ENCODE results near the gene BIRC6. TPM values are rescaled to one million over a fixed set of nuclear protein-coding genes. Genes with fewer than 3 reads are reported as not detected.
"Not testable (repeated sequence)": the region's sequence is repeated elsewhere in the genome, so short reads cannot be mapped to it uniquely, and the experiment has no call there.

Gene BIRC6
- total RNA-seq, 1 donor = 298 TPM

DNA sequence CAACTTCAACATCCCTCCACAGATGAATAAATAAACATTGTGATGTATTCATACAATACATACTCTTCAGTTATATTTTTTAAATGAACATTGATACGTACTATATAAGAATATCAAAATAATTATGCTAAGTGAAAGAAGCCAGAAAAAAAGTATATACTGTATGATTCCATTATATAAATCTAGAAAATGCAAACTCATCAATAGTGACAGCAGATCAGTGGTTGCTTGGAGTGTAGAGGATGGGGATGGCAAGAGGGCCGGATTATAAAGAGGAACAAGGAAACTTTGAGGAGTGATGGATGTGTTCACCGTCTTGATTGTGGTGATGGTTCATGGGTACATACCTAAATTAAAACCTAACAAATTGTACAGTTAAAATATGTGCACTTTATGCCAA lies 268.0 kb downstream of the BIRC6 start:
- no peaks in the 10 kb centered on the region for H3K27me3 ChIP-seq (ENCODE audit: insufficient read depth, low read length)
- no peak overlapping the region for H3K4me3 ChIP-seq (ENCODE audit: low read length)
- H3K4me1 ChIP-seq (ENCODE audit: insufficient read depth, low read length) = peaks cover 14% of the 10 kb centered on the region
- H3K9me3 ChIP-seq (ENCODE audit: low read depth, low read length) = no peaks in the 10 kb centered on the region

DNA sequence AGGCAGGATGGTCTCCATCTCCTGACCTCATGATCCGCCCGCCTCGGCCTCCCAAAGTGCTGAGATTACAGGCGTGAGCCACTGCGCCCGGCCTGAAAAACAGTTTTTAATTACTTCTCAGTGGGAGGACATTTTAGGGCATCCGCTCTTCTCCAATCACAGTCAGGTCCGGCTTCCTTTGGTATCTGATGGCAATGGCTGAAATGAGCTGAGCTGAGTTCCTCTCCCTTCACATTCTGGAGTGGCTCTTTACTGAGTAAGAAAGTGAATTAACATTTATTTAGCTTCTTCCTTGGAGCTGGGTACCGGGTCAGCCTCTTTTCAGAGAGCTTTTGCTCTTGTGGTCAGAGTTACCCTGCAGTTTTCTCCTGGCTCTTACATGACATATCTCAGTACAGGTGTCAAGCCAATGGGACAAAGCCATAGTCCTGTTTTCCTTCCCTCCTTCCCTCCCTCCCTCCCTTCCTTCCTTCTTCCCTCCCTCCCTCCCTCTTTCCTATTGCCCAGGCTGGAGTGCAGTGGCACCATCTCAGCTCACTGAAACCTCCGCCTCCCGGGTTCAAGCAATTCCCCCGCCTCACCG lies 269.9 kb downstream of the BIRC6 start:
- Histone ChIP-seq H3K27me3 (ENCODE audit: insufficient read depth, low read length) (no peaks in the 10 kb centered on the region), H3K4me3 (ENCODE audit: low read length) (no peak overlapping the region), H3K9me3 (ENCODE audit: low read depth, low read length) (no peaks in the 10 kb centered on the region), H3K4me1 (ENCODE audit: insufficient read depth, low read length) (peaks cover 15% of the 10 kb centered on the region)

DNA sequence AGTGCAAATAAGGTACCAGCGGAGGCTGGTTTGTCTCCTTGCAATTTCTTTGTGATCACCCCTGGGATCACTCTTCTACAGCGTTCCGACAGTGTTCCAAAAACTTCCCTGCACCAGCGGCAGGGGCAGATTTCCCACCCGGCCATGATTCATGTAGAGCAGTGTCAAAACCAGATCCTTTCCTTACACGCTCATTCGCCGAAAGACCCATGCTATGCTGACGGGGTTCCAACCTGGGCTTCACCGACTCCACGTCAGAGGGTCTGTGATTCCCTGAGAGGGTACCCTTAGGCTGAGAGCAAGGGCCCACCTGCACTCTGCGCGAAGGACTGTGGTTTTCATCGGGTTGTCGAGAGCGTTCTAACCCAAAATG lies 270.6 kb downstream of the BIRC6 start:
- H3K4me1 ChIP-seq (ENCODE audit: insufficient read depth, low read length) = peaks cover 15% of the 10 kb centered on the region
- H3K9me3 ChIP-seq (ENCODE audit: low read depth, low read length) = no peaks in the 10 kb centered on the region
- no peaks in the 10 kb centered on the region for H3K27me3 ChIP-seq (ENCODE audit: insufficient read depth, low read length)
- peak overlapping the region; percentile 75 for H3K4me3 ChIP-seq (ENCODE audit: low read length)

DNA sequence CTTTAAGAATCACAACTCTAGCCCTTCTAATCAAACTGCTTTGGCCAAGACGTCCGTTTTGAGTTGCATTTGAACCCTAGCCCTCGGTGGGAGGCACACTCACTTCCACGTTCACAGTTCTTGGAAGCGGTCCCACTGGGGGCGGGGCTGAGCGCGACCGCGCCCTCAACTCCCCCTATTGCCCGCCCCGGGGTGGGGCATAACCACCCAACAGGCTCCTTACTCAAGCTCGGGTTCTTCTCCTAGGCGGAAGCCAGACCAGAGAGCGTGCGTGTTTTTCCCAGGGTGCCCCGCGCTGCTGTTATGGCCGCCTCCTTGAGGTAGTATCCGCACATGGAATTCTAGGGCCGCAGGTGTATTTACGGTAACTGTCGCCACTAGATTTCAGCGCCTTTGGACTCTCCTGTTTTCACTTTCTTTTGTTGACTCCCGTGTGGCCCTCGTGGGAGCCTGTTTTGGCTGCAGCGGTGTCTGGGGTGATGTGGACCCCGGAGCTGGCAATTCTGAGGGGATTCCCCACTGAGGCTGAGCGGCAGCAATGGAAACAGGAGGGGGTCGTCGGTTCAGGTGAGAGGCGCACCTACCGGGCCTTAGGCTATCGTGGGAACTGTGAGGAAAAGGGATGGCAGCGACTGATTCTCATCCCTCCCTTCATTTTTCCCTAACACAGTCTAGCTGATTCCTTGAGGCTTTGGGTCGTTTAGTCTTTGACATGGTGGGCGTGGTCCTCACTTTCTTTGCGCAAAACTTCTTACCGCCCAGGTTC lies 271.2 kb downstream of the BIRC6 start, which contains the start of gene TTC27:
Gene TTC27, plus strand, starts transcription at position 237 of the 766 bp plus-strand sequence. Its CDS starts 243 bp downstream, at position 480.
- Histone ChIP-seq H3K9me3 (ENCODE audit: low read depth, low read length) (no peaks in the 10 kb centered on the region), H3K4me1 (ENCODE audit: insufficient read depth, low read length) (peaks cover 15% of the 10 kb centered on the region), H3K4me3 (ENCODE audit: low read length) (peak within 1 kb of the TSS; percentile 75), H3K27me3 (ENCODE audit: insufficient read depth, low read length) (no peaks in the 10 kb centered on the region)

DNA sequence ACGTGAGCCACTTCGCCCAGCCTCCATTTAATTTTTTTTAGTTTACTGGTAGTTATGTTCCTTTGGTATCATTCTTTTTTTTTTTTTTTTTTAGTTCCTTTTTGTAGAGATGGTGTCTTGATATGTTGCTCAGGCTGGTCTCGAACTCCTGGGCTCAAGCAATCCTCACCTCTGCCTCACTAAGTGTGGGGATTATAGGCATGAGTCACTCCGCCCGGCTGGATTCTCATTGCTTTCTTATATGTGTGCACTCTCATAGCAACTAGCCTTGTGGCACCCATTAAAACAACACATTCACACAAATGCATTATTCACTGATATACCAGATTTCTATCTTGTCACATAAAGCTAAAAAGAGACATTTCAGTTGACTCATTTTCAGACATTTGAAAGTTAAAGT lies 275.3 kb downstream of the BIRC6 start:
- Histone ChIP-seq H3K27me3 (ENCODE audit: insufficient read depth, low read length) (no peaks in the 10 kb centered on the region), H3K4me1 (ENCODE audit: insufficient read depth, low read length) (peaks cover 14% of the 10 kb centered on the region), H3K4me3 (ENCODE audit: low read length) (no peak overlapping the region), H3K9me3 (ENCODE audit: low read depth, low read length) (no peaks in the 10 kb centered on the region)

DNA sequence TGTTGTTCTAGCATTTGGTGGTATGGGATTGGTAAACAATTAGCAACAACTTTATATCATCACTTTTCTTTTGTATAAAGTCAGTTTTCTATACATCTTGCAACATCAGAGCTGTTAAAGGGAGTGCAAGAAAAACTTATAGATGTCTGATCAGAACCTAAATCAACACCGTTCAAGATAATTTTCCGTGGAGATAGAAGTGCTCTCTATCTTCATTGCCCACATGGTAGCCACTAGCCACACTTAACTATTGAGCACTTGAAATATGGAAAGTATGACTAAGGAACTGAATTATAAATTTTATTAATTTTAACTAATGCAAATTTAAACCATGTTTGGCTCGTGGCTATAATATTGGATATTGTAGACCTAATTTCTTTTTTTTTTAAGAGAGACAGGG lies 276.2 kb downstream of the BIRC6 start:
- H3K9me3 ChIP-seq (ENCODE audit: low read depth, low read length) = no peaks in the 10 kb centered on the region
- peaks cover 9% of the 10 kb centered on the region for H3K4me1 ChIP-seq (ENCODE audit: insufficient read depth, low read length)
- no peak overlapping the region for H3K4me3 ChIP-seq (ENCODE audit: low read length)
- H3K27me3 ChIP-seq (ENCODE audit: insufficient read depth, low read length) = no peaks in the 10 kb centered on the region

DNA sequence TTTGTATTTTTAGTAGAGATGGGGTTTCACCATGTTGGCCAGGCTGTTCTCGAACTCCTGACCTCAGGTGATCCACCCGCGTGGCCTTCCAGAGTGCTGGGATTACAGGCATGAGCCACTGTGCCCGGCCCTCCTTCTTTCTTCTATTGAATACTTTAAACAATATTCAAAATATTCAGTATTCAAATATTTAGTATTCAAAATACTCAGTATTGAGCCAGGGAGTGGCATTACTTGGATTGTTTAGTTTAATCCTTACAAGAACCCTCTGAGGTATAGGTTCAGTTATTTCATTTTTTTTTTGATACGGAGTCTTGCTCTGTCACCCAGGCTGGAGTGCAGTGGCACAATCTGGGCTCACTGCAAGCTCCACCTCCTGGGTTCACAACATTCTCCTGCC lies 281.7 kb downstream of the BIRC6 start:
- H3K27me3 ChIP-seq (ENCODE audit: insufficient read depth, low read length); H3K4me3 ChIP-seq (ENCODE audit: low read length); H3K4me1 ChIP-seq (ENCODE audit: insufficient read depth, low read length); H3K9me3 ChIP-seq (ENCODE audit: low read depth, low read length): not testable (repeated sequence)

DNA sequence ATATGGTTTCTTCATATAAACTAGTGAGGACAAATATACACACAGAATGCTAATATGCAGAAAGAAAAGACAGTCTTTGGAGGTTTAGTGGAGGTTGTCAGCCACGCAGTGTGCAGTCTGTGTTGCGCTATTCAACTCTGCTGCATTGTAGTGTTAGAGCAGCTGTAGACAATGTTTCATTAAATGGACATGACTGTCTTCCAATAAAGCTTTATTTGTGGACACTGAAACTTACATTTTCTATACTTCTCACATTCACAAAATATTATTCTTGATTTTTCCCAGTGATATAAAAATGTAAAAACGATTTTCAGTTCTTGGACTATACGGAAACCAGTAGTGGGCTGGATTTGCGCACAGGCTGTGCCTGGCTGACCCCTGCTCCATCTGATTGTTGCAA lies 284.4 kb downstream of the BIRC6 start:
- H3K9me3 ChIP-seq (ENCODE audit: low read depth, low read length) = no peaks in the 10 kb centered on the region
- H3K4me3 ChIP-seq (ENCODE audit: low read length) = no peak overlapping the region
- H3K4me1 ChIP-seq (ENCODE audit: insufficient read depth, low read length) = no peaks in the 10 kb centered on the region
- no peaks in the 10 kb centered on the region for H3K27me3 ChIP-seq (ENCODE audit: insufficient read depth, low read length)

DNA sequence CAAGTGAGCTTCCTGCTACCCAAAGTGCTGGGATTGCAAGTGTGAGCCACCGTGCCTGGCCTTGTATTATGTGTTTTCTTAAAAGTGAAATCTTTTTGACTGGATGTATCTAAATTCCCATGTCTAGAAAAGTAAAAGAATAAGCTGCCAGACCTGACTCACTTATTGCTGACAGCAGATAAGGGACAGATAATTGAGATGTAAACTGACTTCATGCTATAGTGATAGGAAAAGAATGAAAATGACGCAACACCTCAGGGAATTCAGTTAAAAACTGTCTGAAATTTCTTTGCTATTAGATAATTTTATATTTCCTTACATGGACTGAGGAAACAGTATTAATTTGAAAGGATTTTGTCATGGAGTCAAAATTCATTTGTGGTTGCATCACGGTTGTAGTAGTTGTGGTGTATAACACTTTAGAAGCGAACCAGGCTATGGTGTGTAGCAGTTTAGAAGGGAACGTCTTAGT lies 290.4 kb downstream of the BIRC6 start:
- Histone ChIP-seq H3K4me1 (ENCODE audit: insufficient read depth, low read length) (no peaks in the 10 kb centered on the region), H3K27me3 (ENCODE audit: insufficient read depth, low read length) (no peaks in the 10 kb centered on the region), H3K4me3 (ENCODE audit: low read length) (no peak overlapping the region), H3K9me3 (ENCODE audit: low read depth, low read length) (no peaks in the 10 kb centered on the region)

DNA sequence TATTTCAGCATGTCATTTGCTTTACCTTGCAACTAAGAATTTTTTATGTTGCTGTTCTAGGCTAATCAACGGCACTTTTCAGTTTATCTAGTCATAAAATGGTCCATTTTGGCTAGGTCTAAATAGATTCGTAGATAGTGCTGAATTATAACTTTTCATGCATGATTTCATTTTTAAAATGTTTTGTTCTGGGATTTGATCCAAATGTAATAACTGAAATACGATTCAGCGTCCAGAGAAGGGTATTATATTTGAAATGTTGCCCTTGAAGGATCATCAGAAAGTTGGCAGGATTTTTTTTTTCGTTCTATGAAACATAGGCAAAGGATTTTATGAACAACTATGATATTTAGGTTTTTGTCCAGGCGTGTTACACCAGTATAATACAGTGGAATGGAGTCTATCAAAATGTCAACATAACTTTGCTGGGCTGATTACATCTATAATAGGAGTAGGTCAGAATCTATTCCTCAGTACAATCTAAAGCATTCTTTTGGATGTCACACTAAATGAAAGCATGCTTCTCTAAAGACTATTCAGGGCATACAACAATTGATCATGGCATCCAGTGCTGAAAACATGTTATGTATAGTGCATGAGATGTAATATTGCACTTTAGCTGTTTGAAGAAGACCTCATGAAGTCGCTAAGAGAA lies 295.9 kb downstream of the BIRC6 start:
- Histone ChIP-seq H3K4me3 (ENCODE audit: low read length) (no peak overlapping the region), H3K27me3 (ENCODE audit: insufficient read depth, low read length) (no peaks in the 10 kb centered on the region), H3K4me1 (ENCODE audit: insufficient read depth, low read length) (no peaks in the 10 kb centered on the region), H3K9me3 (ENCODE audit: low read depth, low read length) (no peaks in the 10 kb centered on the region)

DNA sequence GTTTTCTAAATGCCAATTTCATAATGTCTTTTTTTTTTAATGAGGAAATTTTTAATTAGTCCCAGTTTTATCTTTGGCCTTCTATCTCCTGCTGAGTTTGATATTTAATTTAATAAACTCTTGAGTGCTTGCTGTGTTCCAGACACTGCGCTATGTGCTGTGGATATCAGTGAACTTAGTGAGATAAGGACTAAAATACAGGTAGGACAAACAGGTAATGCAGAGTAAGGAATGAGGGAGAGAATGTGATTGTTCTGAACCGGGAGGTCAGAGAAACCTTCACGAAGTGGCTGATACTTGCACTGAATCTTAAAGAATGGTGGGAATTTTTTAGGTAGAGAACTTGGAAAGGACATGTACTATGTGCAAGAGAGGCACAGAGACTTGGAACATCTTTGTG lies 299.2 kb downstream of the BIRC6 start:
- Histone ChIP-seq H3K27me3 (ENCODE audit: insufficient read depth, low read length) (no peaks in the 10 kb centered on the region), H3K9me3 (ENCODE audit: low read depth, low read length) (no peaks in the 10 kb centered on the region), H3K4me3 (ENCODE audit: low read length) (no peak overlapping the region), H3K4me1 (ENCODE audit: insufficient read depth, low read length) (no peaks in the 10 kb centered on the region)

DNA sequence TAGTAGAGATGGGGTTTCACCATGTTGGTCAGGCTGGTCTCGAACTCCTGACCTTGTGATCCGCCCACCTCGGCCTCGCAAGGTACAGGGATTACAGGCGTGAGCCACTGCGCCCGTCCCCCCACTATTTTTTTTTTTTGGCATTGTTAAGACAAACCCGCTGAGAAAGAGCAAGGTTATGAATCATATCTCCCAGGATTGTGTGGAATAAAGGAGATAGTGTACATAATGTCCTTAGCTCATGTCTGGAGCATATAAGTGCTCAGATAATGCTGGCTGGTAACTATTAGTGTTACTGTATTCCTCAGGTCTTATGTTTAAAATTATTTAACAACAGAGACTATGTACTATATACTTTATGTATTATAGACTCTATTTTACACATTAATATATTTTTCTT lies 307.0 kb downstream of the BIRC6 start:
- Histone ChIP-seq H3K4me1 (ENCODE audit: insufficient read depth, low read length) (no peaks in the 10 kb centered on the region), H3K4me3 (ENCODE audit: low read length) (no peak overlapping the region), H3K27me3 (ENCODE audit: insufficient read depth, low read length) (no peaks in the 10 kb centered on the region), H3K9me3 (ENCODE audit: low read depth, low read length) (no peaks in the 10 kb centered on the region)

DNA sequence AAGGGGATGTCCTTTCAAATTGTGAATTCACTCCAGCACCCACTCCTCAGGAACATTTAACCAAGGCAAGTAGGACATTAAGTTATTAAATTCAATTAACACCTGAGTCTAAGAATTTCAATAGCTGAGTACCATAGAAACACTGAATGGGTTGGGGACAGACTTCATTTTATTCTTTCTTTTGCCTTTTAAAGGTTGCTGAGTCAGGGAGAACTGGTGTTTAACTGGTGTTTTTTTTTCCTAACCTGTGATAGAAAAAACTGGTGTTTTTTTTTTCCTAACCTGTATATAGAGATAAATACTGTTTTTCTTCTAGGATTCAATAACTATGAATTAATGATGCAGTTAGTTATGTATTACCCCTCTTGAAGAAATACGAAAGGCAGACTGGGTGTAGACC lies 309.9 kb downstream of the BIRC6 start:
- Histone ChIP-seq H3K9me3 (ENCODE audit: low read depth, low read length) (no peaks in the 10 kb centered on the region), H3K4me1 (ENCODE audit: insufficient read depth, low read length) (no peaks in the 10 kb centered on the region), H3K4me3 (ENCODE audit: low read length) (no peak overlapping the region)

DNA sequence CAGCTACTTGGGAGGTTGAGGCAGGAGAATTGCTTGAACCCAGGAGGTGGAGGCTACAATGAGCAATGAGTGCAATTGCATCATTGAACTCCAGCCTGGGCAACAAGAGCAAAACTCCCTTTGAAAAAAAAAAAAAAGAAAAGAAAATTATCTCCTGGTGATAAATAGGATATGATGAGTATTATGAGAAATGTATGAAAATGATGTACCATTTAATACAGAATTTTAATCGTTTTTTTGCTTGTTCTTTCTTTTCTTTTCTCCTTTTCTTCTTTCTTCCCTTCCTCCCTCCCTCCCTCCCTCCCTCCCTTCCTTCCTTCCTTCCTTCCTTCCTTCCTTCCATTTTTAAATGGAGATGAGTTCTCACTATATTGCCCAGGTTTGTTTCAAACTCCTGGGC lies 311.4 kb downstream of the BIRC6 start:
- no peaks in the 10 kb centered on the region for H3K4me1 ChIP-seq (ENCODE audit: insufficient read depth, low read length)
- no peaks in the 10 kb centered on the region for H3K27me3 ChIP-seq (ENCODE audit: insufficient read depth, low read length)
- H3K9me3 ChIP-seq (ENCODE audit: low read depth, low read length) = no peaks in the 10 kb centered on the region
- no peak overlapping the region for H3K4me3 ChIP-seq (ENCODE audit: low read length)

More for the DNA sequence above, 309.9 kb downstream of the BIRC6 start:
- H3K27me3 ChIP-seq (ENCODE audit: insufficient read depth, low read length) = no peaks in the 10 kb centered on the region

Measured in mononuclear cell (primary cell).